Gastrocnemius medialis (tissue), 4 donors: ENCODE measurements around the gene VPS41.

ENCODE experiments used
- CTCF ChIP-seq, 5 experiments: fragments of 450-650 bp in 3 of 5; fragments of 200-600 bp in 2 of 5; sonication (generic) in 2 of 5; IDR thresholded peaks in 4 of 5; conservative IDR thresholded peaks in 1 of 5; 1 replicate in 4 of 5; 2 replicates in 1 of 5; pipeline ENCODE4 v1.5.1; 2016 to 2019; ENCODE audit warnings: antibody characterized with exemption in 5 of 5, mild to moderate bottlenecking in 3 of 5, moderate library complexity in 3 of 5
- POLR2A ChIP-seq, 2 donors: fragments of 450-650 bp; IDR thresholded peaks; one replicate each; pipeline ENCODE4 v1.6.1; 2017; ENCODE audit warnings: antibody characterized with exemption in 2 of 2, mild to moderate bottlenecking in 2 of 2, moderate library complexity in 2 of 2

DNA sequence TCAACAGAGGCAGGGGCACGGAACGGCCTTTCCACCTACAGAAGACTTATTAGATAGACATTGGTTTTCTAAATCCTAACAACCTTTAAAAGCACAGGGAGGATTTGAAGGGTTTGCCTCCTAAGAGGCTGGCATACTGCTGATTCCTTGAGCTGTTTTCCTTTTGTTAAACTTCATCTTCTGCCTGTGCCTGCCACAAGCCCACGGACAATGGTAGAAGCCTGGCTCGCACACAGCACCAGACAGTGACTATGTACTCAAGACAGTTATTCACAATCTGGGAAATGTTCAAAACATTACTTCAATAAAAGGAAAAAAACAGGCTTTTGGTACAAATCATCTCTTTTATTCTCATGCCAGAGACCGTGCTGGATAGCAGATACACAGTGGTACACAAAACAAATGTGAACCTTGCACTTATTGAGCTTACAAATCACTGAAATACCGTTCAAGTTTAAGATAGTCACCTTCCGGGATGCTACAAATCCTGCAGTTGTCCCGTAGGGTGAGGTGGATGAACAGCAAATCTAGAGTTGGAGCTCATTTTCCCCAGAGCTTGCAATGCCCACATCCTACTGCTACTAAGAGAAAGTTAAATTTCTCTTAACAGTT lies 63.9 kb downstream of the VPS41 start:
- no peak for TF ChIP-seq CTCF (IDR thresholded peaks at IDR 0.05 in 4 of 5, conservative IDR thresholded peaks at IDR 0.05 in 1 of 5)
- TF ChIP-seq POLR2A (IDR thresholded peaks at IDR 0.05) = no peak
